ENCODE measurements around the gene CNTNAP5.

GRCh38 chr2:124558277-124558905 is 533.3 kb downstream of the CNTNAP5 start:
- TF ChIP-seq SREBF2 (CRISPR knock-in tag; IDR thresholded peaks at IDR 0.05) (no peak), RAD21 (CRISPR knock-in tag; conservative IDR thresholded peaks at IDR 0.05 in 1 of 2, IDR thresholded peaks at IDR 0.05 in 1 of 2) (no peak), YY1 (IDR thresholded peaks at IDR 0.05; ENCODE audit: borderline replicate concordance in 1 of 3, control insufficient read depth in 1 of 3, extremely low read depth in 1 of 3, insufficient read depth in 3 of 3, insufficient read length in 1 of 3, insufficient replicate concordance in 2 of 3, low read depth in 1 of 3, low read length in 2 of 3) (no peak), NBN (IDR thresholded peaks at IDR 0.05; ENCODE audit: low read depth) (no peak), POLR2AphosphoS5 (IDR thresholded peaks at IDR 0.05; ENCODE audit: control insufficient read depth, insufficient read depth, low read depth, low read length) (no peak), SIN3B (IDR thresholded peaks at IDR 0.05; ENCODE audit: low read depth) (no peak), IRF2 (CRISPR knock-in tag; IDR thresholded peaks at IDR 0.05) (no peak)
- TF ChIP-seq, protein P1, sequence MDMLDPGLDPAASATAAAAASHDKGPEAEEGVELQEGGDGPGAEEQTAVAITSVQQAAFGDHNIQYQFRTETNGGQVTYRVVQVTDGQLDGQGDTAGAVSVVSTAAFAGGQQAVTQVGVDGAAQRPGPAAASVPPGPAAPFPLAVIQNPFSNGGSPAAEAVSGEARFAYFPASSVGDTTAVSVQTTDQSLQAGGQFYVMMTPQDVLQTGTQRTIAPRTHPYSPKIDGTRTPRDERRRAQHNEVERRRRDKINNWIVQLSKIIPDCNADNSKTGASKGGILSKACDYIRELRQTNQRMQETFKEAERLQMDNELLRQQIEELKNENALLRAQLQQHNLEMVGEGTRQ (CRISPR knock-in tag; IDR thresholded peaks at IDR 0.05) = no peak

All from K562 (cell line).